IPS-NIHi7 (cell line): ENCODE results near the gene GP2.

Experiments
- DNase-seq: peaks from one replicate; pipeline ENCODE4 v3.0.0; 2012; ENCODE audit warnings: mixed read lengths; ENCODE audit errors: extremely low spot score

The GP2 gene

DNA sequence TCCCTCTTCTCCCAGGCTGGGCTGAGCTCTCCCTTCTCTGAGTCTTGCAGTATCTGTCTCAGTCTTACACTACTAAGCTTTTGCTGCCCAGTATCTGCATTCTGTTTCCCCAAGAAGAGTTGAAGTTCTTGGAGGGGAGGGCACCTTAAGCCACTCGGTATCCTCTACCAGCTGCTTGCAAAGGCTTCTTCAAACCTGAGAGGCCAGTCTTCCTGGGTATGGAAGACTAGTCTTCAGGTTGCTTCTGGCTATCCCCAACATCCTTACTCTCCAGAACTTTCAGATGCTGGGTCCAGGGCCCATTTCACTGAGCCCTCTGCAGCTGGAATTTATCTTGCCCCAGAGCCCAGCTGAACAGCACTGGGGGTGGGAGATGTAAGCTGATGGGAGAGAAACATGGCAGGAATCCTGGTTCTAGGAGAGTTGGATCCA is 20.1 kb downstream of the GP2 start:
- DNase-seq: no peak

DNA sequence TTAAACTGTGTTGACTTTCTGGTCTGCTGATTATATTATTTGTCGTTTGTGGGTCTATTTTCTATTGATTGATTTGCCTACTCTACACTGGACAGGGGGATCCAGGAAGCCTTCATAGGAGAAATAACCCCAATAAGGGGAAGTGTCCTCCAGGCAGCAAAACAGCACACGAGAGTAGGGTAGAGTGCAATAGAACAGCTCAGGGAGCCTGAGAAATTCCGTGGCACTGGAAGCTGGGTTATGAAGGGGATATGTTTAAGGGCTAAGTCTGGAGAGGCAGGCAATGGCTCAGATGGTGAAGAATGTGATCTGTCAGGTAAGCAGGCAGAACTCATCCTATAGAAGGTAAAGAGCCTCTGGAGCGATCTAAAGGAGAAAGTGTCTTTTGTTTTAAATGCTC is 20.9 kb downstream of the GP2 start:
- DNase-seq: no peak

DNA sequence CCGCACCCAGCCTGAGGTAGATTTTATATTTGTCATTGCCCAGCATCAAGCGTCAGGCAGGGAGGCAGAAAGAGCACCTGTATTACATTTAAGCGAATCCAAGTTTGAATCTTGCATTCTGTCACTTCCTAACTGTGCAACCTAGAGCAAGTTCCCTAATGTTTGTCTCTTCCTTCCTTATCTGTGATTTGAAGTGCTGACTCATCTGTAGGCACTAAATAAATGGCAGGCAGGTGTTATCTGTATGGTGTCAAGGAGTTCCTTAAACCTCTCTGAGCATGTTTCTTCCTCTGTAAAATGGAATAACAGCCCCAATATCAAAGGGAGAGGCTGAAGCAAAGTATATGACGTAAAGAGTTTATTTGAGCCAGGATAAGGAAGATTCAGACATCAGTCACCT is 24.3 kb downstream of the GP2 start:
- DNase-seq: no peak

DNA sequence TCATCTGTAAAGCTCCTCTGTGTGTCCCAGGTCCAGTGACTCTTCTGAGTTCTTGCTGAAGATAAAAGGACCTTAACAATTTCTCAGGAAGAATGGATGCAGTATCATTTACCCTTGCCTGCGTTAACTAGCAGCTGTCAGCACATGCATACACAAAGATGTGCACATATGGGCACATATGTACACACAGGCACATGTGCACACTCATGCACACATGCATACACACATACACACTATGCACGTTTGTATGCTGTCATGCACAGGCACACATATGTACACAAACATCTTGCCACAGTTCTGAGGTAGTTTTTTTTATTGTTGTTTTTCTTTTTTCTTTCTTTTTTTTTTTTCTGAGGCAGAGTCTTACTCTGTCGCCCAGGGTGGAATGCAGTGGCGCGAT is 24.9 kb downstream of the GP2 start:
- DNase-seq: no peak

DNA sequence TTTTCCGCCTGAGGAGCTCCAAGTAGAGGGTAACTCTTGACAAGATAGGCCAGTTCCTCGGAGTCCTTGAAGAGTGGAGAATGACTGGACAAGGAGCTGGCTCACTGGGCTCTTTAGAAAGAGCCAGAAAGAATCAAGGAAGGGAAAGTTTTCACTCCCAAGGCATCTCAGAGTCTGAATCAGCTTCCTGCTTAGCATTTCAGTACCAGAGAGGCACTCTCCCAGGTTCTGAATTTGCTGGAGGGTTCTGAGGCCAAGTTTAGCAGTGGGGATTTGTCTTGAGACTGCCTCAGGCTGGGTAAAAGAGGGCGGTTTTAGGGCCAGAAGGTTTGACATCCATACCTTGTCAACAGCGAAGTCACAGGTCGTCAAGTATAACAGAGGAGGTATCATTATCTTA is 25.5 kb downstream of the GP2 start:
- DNase-seq: peak; percentile 34

DNA sequence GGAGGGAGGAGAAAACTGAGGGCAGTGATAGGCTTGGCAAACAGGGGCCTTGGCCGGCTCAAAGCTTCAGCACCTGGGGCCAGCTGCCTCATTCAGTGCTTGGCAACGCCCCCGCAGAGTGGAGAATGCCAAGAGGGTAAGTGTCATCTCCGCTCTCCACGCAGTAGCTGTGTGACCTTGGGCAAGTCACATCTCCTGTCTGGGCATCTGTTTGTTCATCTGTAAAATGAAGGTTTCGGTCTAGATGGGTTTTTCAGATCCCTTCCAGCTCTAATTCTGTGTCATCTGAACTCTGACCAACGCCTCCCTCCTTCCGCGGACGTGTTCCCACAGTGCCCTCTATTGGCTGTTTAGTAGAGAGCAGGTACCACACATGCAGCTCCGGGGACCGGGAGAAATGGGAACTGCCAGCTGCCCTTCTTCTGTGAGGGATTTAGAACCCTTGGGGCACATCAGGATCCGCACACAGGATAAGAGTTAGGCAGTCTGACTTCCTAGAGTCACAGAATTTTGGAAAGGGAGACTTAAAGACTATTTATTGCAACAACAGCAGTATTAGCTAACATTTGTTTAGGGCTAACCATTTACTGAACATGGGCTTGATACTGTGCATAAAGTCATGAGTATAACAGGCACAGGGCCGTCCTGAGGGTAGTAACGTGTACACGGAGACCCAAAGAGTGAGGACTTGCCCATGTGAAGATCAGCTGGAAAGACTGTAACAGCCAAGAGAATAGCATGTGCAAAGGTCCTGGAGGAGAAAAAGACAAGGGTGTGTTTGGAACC is 26.8 kb downstream of the GP2 start:
- peak; percentile 84 for DNase-seq

DNA sequence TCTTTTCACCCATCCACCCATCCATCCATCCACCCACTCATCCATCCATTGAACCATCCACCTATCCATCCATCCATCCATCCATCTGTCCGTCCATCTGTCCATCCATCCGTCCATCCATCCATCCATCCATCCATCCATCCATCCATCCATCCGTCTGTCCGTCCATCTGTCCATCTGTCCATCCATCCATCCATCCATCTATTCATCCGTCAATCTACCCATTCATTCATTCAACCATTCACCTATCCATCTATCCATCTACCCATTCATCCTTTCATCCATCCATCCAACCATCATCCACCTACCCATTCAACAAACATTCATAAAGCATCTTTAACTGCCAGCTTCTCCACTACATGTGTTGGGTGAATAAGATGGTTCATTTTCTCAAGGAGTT is 28.9 kb downstream of the GP2 start:
- no peak for DNase-seq

DNA sequence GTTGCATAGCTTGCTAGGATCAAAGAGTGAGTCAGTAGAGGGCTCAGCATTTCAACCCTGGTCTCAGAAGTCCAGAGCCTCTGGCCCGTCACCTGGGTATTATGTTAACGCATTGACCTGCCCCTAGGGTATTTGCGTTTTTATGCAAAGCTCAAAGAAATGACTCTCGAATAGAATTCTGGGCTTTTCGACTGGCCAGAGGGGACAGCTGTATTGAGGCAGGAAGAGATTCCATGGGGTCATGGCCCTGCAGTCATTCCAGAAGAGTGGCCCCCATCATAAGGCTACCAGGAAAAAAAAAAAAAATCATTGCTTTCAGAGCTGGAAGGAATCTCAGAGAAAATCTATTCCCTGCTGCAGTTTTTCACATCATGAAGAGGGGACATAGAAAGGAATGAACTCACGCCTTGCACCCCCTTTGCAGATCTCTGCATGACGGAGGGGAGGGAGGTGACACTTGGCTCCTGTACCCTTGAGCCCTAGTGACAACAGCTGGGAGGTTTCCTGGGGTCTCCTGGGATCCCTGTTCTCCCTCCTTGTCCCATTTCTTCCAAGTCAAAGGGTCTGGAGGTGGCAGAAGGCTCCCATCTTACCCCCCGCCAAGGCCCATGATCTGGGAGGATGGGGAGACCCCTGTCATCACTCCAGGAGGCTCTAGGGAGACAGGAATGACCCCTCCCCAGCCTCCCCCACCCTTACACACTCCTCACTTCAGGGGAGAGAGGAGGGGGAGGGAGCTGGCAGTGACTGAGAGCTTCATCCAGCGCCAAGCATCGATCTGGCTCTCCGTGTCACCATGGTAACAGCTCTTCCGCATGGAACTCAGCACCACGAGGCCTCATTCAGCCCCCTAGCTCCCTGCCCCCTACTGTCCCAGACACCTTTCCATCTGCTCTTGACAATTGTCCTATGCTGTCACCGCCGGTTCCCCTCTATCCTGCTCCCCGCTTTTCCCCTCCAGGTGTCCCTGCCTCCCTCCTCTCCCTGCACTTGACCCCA is 35.8 kb downstream of the GP2 start:
- no peak for DNase-seq

DNA sequence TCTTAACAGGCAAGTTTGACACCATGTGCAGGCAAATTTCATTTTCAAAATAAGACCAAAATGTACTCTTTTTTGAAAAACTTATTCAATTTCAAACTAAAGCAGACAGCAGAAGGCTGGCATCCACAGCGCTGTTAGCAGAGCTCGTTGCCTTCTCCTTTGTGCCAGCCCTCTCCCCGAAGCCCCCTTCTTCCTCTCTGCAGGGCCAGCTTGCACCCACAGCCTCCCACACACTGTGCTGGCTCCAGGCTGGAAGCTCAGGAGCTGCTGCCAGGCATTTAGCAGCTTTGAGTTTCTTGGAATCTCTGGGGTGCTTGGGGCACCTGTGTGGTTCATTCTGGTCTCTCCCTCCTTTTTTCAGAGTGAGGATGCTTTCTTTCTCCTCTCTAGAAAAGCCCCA is 37.7 kb downstream of the GP2 start:
- DNase-seq: no peak

DNA sequence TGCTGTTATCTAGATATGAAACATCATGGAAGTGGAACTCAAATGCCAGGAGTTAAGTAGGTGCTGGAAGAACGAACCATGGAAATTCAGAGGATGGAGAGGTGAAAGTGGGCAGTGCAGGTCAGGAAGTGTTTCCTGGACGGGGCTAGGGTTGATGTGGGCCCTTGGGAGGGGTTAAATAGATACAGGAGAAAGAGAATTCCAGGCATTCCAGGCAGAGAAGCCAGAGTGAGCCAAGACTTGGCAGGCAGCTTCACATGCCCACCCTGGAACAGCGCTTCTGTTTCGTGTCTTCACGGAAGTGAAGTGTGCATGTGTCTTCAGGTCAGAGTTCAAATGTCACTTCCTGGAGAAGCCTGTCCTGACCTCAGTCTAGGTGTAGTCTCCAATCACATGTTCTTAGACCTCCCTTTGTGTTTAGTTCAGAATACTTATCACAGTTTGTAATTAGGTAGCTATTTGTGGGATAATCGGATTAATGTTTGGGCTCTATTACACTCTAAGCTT is 41.3 kb downstream of the GP2 start:
- peak; percentile 27 for DNase-seq

DNA sequence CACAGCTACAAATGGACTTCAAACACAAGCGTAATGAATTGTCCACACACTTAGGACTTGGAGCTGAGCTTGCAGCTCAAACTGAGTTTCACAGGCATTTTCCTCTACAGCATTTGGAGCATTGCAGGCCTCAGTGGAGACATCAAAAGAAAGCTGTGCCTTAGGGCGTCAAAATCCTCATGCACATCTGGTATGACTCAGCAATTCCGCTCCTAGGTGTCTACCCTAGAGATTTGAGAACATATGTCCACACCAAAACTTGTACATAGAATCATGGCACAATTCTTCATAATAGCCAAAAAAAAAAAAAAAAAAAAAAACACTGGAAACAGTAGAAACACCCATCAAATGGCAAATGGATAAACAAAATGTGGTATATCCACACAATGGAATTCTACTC is 47.1 kb downstream of the GP2 start:
- DNase-seq: no peak

DNA sequence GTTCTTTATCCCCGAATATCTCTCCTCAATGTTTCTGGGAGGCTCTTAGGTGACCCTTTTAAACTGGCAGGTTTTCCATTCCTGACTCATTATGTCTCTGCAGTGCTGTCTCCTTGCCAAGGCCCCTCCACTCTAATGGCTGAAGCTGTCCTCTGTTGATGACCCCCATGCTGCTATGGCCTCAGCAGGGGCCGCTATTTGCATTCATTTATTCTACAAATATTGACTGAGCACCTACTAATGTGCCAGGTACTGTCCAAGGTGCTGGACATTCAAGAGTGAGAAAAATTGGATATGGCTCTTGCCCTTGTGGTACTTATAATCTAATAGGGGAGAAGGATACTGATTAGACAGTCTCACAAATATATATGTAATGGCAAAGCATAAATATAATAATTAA is 55.4 kb downstream of the GP2 start:
- DNase-seq: no peak

DNA sequence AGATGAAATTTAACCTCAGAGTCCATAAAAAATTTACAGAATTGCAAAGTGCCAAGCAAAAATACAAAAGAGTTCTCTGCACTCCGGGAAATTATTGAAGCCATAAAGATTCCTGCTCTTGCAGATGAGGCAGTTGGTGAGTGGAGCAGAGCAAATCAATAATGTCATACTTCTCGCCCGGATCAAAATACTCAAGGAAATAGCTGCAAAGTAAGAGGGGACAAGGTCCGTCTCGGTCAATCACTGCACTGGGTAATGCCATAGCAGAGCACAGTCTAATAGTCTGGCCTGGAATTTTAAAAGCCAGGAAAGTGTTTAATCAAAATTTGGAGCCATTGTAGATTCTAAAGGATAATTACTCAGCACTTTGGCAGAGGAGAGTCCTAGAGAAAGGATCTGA is 58.9 kb downstream of the GP2 start:
- no peak for DNase-seq

DNA sequence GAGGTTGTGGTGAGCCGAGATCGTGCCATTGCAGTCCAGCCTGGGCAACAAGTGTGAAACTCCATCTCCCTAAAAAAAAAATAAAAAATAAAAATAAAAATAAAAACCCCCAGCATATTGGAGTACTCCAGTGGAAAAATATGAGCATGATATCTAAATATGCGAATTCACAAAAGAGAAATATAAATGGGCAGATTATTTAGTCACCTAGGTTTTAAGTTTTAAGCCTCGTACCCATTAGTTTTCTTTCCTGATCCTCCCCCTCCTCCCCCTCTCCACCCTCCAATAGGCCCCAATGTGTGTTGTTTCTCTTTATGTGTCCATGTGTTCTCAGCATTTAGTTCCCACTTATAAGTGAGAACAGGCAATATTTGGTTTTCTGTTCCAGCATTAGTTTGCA is 62.3 kb downstream of the GP2 start:
- DNase-seq: no peak

DNA sequence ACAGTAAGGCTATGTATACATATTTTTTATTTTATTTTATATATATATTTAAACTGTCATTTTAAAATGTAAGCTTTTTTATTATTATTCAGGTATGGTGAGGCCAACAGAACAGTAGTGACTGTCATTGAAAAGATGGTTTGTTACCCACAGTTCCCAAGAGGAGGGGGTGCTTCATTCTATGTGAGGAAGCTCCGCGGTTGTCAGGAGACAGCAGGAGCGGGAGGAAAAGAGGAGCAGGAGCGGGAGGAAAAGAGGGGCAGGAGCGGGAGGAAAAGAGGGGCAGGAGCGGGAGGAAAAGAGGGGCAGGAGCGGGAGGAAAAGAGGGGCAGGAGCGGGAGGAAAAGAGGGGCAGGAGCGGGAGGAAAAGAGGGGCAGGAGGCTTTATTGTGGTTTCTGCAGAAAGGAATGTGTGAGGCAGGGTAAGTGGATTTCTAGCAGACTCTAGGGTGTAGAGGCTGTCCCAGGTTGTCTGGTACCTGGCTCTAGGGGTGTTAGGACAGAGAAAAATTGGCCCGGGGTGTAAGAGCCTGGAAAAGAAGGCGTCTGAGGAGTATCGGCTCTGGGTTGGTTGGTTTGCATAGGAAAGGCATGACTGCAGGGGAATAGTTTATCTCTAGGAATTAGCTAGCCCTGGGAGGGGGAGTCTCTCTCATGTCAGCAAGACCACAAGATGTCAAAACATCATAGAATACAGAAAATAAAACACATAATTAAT is 64.0 kb downstream of the GP2 start:
- no peak for DNase-seq

DNA sequence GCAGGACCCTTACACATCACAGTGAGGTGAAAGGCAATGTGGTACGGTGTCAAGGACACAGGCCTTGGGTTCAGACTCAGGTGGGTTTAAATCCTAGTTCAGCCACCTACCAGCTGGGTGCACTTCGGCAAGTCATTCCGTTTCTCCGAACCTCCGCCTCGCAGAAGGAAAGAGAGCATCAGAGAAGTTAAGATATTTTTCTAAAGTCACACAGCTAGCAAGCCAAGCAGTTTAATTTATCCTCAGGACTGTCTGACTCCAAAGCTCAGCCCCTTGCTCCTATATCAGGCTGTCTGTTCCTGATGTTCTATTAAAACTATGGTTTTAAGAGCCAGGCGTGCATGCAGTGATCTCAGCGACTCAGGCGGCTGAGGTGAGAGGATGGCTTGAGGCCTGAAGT is 65.1 kb downstream of the GP2 start:
- no peak for DNase-seq

DNA sequence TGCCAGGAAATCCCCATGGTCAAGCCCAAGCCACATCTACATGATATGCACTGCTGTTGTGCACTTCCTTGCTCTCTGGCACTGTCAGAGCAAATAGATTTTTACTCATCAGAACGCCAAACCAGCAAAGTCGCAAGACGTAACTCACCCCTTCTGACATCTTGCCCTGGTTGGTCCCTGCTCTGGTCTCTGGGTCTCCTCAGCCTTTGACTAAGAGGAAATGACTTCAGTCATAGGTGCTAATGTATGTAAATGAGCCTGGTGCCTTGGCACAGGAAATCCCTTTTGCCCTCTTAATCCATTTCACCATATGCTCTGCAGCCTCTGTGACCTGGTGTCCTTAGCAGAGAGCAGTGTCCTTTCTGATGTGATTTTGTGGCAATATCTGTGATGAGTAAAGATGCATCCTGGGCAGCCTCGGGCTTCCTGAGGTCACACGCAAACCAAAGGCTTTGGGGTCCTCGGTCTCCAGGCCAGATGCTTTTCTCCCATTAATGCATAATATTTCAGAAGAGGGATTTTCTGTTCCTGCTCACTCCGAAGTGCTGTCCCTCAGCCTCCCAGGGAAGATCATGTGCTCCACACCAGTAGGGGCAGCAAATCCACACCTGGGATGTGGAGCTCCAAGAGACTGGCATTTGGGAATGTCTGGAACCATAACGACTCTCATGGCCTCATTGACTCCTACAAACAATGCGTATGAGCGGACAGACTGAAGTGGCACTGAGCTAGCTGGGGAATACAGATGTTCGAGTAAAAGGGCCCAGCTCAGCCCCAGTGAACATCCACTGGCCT is 66.9 kb downstream of the GP2 start:
- DNase-seq: no peak
